ENCODE data around the gene OR9Q1.

GRCh38 chr11:58133309-58134076 is 109.8 kb downstream of the OR9Q1 start:
- TF ChIP-seq CTCF (IDR thresholded peaks at IDR 0.05; ENCODE audit: borderline replicate concordance, extremely low read depth, low read length, poor library complexity, severe bottlenecking) = no peak
- no peak for TF ChIP-seq EZH2 (IDR thresholded peaks at IDR 0.05; ENCODE audit: borderline replicate concordance, low read depth, low read length, severe bottlenecking)

Measured in DND-41 (cell line).